IPS-18c (cell line): ENCODE measurements around the gene LAMA5.

ENCODE experiments used
- H3K4me3 ChIP-seq: 2 replicates; pipeline ENCODE4 v1.7.0; 2013; ENCODE audit warnings: low read depth, mild to moderate bottlenecking, low read length, moderate library complexity; ENCODE audit not compliant: insufficient read depth
- H3K9me3 ChIP-seq: one replicate; pipeline ENCODE4 v1.6.1; 2013; ENCODE audit warnings: mild to moderate bottlenecking, low read length, moderate library complexity; ENCODE audit not compliant: control insufficient read depth, insufficient read depth

The LAMA5 gene, protein sequence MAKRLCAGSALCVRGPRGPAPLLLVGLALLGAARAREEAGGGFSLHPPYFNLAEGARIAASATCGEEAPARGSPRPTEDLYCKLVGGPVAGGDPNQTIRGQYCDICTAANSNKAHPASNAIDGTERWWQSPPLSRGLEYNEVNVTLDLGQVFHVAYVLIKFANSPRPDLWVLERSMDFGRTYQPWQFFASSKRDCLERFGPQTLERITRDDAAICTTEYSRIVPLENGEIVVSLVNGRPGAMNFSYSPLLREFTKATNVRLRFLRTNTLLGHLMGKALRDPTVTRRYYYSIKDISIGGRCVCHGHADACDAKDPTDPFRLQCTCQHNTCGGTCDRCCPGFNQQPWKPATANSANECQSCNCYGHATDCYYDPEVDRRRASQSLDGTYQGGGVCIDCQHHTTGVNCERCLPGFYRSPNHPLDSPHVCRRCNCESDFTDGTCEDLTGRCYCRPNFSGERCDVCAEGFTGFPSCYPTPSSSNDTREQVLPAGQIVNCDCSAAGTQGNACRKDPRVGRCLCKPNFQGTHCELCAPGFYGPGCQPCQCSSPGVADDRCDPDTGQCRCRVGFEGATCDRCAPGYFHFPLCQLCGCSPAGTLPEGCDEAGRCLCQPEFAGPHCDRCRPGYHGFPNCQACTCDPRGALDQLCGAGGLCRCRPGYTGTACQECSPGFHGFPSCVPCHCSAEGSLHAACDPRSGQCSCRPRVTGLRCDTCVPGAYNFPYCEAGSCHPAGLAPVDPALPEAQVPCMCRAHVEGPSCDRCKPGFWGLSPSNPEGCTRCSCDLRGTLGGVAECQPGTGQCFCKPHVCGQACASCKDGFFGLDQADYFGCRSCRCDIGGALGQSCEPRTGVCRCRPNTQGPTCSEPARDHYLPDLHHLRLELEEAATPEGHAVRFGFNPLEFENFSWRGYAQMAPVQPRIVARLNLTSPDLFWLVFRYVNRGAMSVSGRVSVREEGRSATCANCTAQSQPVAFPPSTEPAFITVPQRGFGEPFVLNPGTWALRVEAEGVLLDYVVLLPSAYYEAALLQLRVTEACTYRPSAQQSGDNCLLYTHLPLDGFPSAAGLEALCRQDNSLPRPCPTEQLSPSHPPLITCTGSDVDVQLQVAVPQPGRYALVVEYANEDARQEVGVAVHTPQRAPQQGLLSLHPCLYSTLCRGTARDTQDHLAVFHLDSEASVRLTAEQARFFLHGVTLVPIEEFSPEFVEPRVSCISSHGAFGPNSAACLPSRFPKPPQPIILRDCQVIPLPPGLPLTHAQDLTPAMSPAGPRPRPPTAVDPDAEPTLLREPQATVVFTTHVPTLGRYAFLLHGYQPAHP (N-terminal part only)

DNA sequence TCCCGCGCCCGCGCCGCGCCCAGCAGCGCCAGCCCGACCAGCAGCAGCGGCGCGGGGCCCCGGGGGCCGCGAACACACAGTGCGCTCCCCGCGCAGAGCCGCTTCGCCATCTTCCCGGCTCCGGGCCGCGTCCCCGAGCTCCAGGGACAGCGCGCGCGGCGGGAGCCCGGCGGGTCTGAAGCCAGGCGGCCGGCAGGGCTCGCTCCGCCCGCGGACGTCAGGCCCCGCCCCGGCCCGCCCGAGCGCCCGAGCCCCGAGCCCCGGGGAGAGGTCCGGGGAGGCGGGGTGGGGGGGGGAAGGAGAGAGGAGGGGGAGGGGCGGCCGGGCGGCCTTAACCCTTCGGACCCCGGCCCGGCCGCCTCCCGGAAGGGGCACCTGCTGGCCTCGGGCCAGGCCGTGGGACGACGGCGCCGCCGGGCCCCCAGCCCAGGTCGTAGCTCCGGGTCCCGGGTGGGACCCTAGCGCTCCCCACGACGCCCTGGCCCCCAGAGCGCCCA, at the start of gene LAMA5:
Gene LAMA5 (minus strand): TSS at position 177 of the 497 bp plus-strand sequence. CDS start 67 bp downstream, at position 110.
- Histone ChIP-seq H3K9me3 (no peaks in the 10 kb centered on the region), H3K4me3 (peak within 1 kb of the TSS; percentile 88)

DNA sequence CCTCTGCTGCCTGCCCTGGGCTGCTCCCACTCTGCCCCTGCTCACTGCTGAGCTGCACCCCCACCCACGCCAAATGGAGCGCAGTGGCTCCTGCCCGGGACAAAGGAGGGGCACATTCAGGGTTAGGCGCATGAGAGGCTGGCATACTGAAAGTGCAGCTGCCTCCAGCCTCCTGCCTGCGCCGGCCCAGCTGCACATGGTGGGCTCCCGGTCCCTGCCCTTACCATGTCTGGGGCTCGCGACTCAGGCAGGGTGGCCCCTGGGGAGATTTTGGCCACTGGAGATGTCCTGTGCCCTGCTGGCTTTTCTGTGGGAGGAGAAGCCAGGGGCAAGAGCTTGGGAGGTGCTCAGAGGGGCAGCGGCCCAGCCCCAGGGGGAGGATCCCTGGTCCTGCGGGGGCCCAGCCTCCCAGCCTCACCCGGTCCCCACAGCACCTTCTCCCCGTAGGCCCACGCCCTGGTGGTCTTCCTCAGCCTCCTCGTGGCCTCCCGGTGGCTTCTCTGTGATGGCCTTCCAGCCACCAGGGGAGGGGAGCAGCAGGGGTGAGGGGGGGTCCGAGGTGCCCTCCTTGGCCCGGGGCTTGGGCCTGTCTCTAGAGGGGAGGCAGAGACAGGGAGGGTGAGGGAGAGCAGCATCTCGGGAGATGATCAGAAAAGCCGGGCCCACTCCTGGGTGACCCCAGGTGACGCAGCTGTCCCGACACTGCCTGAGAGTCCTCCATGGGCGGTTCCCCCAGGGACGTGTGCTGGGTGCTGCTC, 48.4 kb upstream of the LAMA5 start:
- no peaks in the 10 kb centered on the region for H3K9me3 ChIP-seq
- no peak overlapping the region for H3K4me3 ChIP-seq

DNA sequence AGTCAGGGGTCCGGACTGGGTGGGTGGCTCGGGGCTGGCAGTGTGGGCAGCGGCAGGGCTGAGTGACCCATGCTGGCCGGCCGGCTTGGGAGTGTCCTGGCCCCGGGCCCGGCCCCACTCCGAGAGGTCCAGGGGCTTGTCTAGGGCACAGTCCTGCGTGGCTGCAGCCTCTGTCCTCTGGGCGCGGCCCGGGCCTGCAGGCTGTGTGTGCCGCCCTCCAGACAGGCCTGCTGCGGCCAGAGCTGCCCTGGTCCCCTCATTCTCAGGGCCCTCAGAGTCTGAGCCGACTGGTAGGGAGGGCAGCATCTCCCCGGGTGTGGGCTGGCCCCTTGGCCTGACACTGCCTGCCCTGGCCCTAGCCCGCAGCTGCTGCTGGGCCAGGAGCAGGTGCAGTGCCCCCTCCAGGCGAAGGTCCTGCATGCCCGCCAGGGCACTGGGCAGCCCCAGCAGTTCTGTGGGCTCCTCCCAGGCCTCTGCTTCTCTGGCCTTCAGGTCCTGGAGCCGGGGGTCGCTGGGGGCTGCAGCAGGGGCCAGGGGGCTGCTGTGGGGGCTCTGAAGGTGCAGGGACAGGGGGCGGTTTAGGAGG, 46.9 kb upstream of the LAMA5 start:
- Histone ChIP-seq H3K9me3 (no peaks in the 10 kb centered on the region), H3K4me3 (no peak overlapping the region)

DNA sequence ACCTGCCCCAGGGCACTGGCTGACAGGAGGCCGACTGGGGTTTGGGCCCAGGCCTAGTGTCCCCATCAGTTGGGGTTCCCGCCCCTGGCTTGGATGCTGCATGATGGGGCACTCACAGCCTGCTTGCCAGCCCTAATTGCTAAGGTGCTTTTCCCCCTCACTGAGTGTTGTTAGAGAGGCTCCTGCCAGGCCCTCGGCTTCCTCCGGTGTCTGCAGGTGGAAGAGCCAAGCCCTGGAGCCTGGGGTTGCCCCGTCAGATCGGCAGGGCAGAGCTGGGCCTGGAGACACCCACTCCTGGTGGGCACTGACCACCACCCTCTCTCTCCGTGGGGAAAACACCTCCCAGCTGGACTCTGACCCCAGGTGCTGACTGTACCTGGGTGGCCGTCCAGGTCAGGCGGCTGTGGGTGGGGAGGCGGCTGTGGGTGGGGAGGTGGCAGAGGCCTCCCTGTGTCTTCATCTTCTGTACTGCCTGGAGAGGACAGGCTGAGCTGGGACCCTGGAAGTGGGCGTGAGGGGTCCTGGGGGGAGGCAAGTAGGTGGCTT, 46.0 kb upstream of the LAMA5 start:
- H3K9me3 ChIP-seq: no peaks in the 10 kb centered on the region
- no peak overlapping the region for H3K4me3 ChIP-seq

DNA sequence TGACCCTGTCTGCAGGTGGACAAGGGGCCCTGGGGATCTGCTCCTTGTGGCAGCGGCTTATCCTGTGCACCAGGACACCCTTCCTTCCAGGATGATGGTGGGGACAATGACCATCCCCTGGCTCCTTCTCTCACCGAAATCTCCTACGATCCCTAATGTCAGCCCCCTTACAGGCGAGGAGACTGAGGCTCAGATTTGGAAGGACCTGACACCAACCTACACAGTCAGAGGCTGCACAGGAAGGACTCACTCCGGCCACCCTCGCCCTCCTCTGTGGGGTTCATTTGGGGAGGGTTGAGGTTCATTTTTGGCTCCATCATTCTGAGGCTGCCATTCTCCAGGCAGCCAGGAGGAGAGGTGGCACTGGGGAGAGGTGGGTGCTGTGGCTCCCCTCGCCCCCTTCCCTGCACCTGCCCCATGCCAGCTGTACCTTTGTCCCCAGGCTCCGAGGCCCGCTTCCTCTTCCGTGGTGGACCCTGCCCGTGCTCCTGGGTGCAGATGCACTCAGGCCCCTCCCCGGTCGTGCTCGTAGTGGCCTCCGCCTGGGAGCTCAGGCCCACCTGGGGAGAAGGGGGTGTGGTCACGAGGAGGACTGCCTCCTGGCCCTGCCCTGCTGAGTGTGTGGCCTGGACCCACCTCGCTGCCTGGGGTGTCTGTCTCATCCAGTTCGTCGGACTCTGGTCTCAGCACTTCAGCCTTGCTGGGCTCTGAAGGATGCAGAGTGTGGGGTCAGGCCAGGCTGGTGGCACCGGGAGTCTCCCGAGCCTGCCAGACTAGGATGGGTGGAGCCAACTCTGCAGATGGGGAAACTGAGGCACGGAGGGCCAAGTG, 45.3 kb upstream of the LAMA5 start:
- H3K9me3 ChIP-seq: no peaks in the 10 kb centered on the region
- no peak overlapping the region for H3K4me3 ChIP-seq

DNA sequence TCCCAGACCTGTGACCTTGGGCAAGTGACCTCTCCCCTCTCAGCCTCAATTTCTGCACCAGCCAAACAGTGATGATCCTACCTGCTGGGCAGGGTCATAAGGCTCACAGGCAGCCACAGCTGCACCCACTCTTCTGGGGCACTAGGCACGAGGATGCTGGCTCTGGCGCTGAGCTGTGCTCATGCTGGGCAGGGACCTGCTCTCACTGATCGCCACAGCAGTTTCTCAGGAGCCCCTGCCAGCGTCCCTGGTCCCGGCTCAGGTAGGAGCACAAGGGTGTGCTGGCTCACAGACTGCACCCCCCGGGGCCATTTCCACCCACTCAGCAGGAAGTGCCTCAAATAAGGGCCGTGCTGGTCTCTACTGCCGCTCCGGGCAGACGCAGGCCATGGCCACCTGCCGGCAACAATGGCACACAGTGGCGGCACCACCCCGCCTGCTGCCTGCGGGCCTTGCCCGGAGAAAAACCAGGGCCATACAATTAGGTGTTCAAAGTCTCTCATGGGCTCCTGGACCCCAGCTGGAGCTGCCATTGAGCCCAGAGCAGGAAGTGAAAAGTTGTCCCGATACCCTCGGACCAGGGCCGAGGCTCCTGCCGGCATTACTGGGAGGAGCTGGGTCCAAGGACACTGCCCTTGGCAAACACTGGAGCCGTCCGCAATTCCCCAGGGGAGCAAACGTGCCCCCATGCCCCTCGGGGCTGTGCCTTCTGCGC, 44.5 kb upstream of the LAMA5 start:
- no peak overlapping the region for H3K4me3 ChIP-seq
- no peaks in the 10 kb centered on the region for H3K9me3 ChIP-seq

DNA sequence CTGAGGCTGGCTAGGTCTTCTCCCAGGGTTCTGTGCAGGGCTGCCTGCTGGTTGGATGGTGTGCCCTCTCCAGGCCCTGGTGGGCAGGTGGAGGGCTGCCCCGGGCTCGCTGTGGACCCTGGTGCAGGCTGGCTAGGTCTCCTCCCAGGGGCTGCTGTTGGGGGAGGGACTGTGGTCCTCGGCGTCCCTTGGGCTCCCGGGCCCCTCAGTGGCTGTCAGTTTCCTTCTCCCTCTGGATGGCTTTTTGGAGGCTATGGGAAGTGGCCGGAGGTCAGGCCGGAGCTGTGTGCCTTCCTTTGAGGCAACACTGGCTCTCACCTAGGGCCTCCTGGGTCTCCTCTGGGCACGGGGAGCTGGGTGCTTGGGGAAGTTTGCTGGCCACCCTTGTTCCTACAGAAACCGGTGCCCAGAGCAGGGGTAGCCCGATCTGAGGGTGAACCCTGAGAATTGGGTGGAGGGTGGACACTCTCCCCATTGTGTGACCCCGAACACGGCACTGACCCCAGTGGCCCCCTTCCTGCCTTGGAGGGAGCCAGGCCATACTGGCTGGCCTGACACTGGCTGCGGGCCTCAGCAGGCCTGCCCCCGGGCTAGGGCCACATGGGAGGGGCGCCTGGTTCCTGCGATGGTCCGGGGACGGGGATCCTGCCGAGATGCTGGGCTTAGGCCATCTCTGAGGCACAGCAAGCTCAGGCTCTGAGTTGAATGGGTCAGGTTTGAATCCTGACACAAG, 43.8 kb upstream of the LAMA5 start:
- H3K4me3 ChIP-seq: no peak overlapping the region

DNA sequence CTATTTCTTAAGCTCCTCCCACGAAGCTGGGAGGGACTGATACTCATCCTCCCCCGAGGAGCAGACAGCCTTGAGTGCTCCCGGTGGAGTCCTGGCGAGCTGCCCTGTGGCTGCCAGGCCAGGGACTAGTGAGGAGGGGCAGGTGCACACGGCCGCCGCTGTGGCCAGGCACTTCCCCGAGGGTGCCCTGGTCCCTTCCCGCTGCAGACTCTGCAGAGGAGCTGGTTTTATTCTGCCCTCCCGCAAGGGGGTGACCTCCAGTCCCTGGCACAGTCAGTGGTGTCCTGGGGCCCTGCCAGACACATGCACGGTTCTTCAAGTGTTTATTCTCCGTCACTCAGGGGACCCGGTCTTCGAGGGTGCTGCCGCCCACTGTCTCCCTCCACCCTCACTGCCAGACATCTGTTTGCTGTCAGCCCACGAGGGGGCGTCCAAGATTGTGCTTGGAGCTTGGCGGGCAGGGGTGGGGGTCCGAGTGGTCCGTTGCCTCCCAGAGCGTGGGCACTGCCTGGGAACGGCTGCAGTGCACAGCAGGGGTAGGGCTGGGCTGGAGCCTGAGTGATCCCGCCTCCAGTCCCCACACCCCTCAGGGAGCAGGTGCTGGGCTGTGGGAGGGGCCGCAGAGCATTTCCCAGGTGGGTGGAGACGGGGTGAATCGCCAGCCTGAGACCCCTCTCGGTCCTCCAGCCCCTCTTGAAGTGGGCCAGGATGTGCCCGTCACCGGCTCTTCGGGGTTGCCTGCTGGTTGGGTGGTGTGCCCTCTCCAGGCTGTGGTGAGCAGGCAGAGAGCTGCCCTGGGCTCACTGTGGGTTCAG, 43.0 kb upstream of the LAMA5 start:
- H3K4me3 ChIP-seq: no peak overlapping the region
- H3K9me3 ChIP-seq: no peaks in the 10 kb centered on the region

More for the DNA sequence above, 43.8 kb upstream of the LAMA5 start:
- H3K9me3 ChIP-seq: no peaks in the 10 kb centered on the region

DNA sequence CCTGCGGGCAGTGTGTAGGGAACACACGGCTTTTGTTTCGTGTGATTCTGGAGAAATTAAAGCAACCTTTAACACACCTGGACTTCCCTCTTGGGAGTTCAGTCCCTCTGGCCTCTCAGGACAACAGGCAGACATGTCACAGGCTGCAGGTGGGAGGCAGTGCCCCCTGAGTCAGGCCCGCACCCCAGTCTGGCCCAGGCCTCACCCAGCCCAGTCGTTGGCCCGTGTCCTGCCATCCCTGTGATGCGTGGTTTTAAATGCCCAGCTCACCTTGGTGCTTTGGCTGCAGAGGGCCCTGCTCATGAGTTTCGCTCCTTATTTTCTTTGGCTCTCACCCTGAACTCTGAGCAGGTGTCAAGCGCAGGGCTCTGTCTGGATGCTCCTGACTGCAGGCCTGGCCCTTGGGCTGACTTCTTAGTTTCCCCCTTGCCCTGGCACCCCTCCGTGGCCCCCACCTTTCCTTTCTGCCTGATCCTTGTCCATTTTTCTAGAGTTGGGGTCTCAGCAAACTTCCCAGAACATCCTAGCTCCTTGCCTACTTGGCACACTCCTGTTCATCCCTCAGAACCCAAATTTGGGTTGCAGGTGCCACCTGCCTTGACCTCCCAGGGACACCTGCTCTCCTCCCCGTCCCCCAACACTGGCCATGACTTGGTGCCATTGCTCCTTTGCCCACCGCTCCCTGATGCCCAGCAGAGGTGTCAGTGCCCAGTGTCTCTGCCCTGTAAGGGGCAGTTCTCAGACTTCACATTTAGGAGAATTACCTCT, 42.2 kb upstream of the LAMA5 start:
- Histone ChIP-seq H3K9me3 (no peaks in the 10 kb centered on the region), H3K4me3 (no peak overlapping the region)

DNA sequence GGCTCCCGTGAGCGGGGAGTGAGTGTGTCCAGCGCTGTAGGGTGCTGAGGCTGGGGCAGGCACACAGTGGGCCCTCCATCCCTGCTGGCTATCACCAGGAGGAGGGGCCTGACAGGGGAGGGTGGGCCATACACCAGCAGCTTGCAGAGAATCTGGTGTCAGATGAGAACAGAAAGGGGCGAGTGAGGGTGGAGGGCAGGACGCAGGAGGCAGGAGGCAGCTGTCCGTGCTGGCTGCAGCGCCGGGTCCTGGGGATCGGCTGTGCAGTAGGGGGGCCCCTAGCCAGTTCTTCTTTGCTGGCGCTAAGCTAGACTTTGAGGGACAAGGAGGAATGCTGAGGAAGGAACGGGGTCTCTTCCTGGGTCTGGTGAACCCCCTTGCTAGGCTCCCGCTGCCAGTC, 41.5 kb upstream of the LAMA5 start:
- no peak overlapping the region for H3K4me3 ChIP-seq
- H3K9me3 ChIP-seq: no peaks in the 10 kb centered on the region

DNA sequence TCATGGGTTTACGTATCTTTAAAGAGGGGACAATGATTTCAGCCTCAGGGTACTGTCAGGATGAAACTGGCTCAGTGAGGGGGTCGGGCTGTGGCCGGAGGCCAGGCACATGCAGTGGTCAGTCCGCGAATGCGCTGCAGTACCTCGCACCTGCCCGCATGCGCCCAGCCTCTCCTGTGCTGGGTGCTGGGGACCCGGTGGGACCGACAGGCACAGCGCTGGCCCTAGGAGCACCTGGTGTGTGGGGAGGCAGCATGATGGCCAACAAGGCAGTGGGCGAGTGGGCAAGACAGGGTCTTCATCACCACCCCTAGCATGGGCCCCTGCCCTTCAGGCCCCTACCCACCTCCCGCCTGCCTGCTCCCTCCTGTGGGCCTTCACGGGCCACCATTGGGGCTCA, 40.9 kb upstream of the LAMA5 start:
- Histone ChIP-seq H3K4me3 (no peak overlapping the region), H3K9me3 (no peaks in the 10 kb centered on the region)

DNA sequence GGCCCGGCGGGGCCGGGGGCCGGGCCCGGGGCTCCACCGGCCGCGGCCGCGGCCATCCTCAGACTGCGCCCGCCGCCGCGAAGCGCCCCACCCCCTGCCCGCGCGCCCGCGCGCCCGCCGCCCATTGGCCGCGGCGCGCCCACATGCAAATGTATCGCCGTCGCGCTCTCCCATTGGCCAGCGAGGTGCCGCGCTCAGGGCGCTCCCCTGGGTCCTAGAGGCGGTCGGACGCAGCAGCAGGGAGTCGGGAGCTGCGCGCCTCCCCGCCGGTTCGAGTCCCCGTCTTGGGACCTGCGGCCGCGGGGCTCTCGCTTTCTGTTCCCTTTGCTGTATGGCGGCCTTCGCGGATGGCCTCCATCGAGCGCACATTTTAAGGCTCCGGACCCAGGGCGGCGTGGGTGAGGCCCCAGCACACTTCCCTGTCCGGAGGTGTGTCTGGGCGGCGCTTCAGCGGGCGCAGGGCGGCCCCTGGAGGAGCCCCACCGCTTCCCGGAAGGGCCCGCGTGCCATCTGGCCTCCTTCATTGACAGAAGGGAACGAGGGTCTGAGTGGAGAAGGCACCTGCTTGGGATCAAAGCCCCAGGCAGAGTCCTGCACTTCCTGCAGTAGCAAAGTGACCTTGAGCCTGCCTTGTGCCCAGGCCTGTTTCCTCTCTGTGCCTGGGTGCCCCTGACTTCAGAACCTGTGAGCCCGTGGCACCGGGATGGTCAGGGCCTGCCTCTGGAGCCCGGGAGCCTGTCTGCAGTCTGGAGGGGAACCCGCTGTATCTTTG, 40.3 kb upstream of the LAMA5 start, which contains the start of gene CABLES2:
Gene CABLES2 (minus strand): TSS at position 65 of the 772 bp plus-strand sequence. CDS start 9 bp downstream, at position 56.
- H3K9me3 ChIP-seq: no peaks in the 10 kb centered on the region
- peak within 1 kb of the TSS; percentile 56 for H3K4me3 ChIP-seq
